ENCODE data around the gene TRMT61B. TPM values are rescaled to one million over a fixed set of nuclear protein-coding genes. Genes with fewer than 3 reads are reported as not detected.

Gene TRMT61B
- total RNA-seq, 2 donors from 2014 or later = 19.9 to 22.4 TPM

- Mint-ChIP-seq H3K9me3 (no peaks in the 10 kb centered on the region), H3K36me3 (ENCODE audit: low read depth) (no peaks in the 10 kb centered on the region), H3K27me3 (ENCODE audit: insufficient read depth) (no peaks in the 10 kb centered on the region), H3K4me3 (no peak overlapping the region), H3K4me1 (peaks cover 1% of the 10 kb centered on the region), H3K27ac (no peak overlapping the region)
- no peak overlapping the region for H3K9ac ChIP-seq (ENCODE audit: extremely low read depth, low read length, poor library complexity, severe bottlenecking)
- H3K9me3 ChIP-seq (ENCODE audit: control insufficient read depth, low read length) = no peaks in the 10 kb centered on the region
- no peaks in the 10 kb centered on the region for H3K4me1 ChIP-seq (ENCODE audit: control insufficient read depth, insufficient read depth, low read length)
- no peaks in the 10 kb centered on the region for H3K27me3 ChIP-seq (ENCODE audit: control insufficient read depth, insufficient read depth, low read length, poor library complexity, severe bottlenecking)
- H3K36me3 ChIP-seq (ENCODE audit: control insufficient read depth, insufficient read depth, low read length) = no peaks in the 10 kb centered on the region
- H3K27ac ChIP-seq (ENCODE audit: low read depth, low read length) = no peak overlapping the region
- TF ChIP-seq CTCF (conservative IDR thresholded peaks at IDR 0.05) = no peak
- no peak overlapping the region for H3K4me3 ChIP-seq (ENCODE audit: low read length)
- no peak for DNase-seq
Observed at GRCh38 chr2:28822036-28822435, 48.1 kb downstream of the TRMT61B start.

GRCh38 chr2:28821295-28821958 is 48.7 kb downstream of the TRMT61B start:
- H3K36me3 Mint-ChIP-seq (ENCODE audit: low read depth) = no peaks in the 10 kb centered on the region
- H3K9me3 ChIP-seq (ENCODE audit: control insufficient read depth, low read length) = no peaks in the 10 kb centered on the region

GRCh38 chr2:28818053-28818452 is 52.1 kb downstream of the TRMT61B start:
- DNase-seq = no peak
- H3K27me3 ChIP-seq (ENCODE audit: control insufficient read depth, insufficient read depth, low read length, poor library complexity, severe bottlenecking) = no peaks in the 10 kb centered on the region
- H3K36me3 Mint-ChIP-seq (ENCODE audit: low read depth) = no peaks in the 10 kb centered on the region
- H3K9me3 Mint-ChIP-seq = no peaks in the 10 kb centered on the region
- no peak overlapping the region for H3K27ac ChIP-seq (ENCODE audit: low read depth, low read length)
- no peaks in the 10 kb centered on the region for H3K36me3 ChIP-seq (ENCODE audit: control insufficient read depth, insufficient read depth, low read length)
- 83 to 94% methylated on average over 3 of the region's 3 CpGs for WGBS, 2 experiments (ENCODE audit: insufficient coverage in 1 of 2, insufficient read length in 1 of 2)
- no peaks in the 10 kb centered on the region for H3K4me1 ChIP-seq (ENCODE audit: control insufficient read depth, insufficient read depth, low read length)
- no peak overlapping the region for H3K27ac Mint-ChIP-seq
- no peak overlapping the region for H3K4me3 ChIP-seq (ENCODE audit: low read length)
- no peaks in the 10 kb centered on the region for H3K9me3 ChIP-seq (ENCODE audit: control insufficient read depth, low read length)
- no peak overlapping the region for H3K9ac ChIP-seq (ENCODE audit: extremely low read depth, low read length, poor library complexity, severe bottlenecking)
- no peaks in the 10 kb centered on the region for H3K27me3 Mint-ChIP-seq (ENCODE audit: insufficient read depth)
- no peak for TF ChIP-seq CTCF (conservative IDR thresholded peaks at IDR 0.05)
- H3K4me1 Mint-ChIP-seq = peaks cover 1% of the 10 kb centered on the region
- H3K4me3 Mint-ChIP-seq = no peak overlapping the region

More at GRCh38 chr2:28821295-28821958, 48.7 kb downstream of the TRMT61B start:
- Histone ChIP-seq H3K27ac (ENCODE audit: low read depth, low read length) (no peak overlapping the region), H3K36me3 (ENCODE audit: control insufficient read depth, insufficient read depth, low read length) (no peaks in the 10 kb centered on the region), H3K27me3 (ENCODE audit: control insufficient read depth, insufficient read depth, low read length, poor library complexity, severe bottlenecking) (no peaks in the 10 kb centered on the region), H3K4me1 (ENCODE audit: control insufficient read depth, insufficient read depth, low read length) (no peaks in the 10 kb centered on the region), H3K9ac (ENCODE audit: extremely low read depth, low read length, poor library complexity, severe bottlenecking) (no peak overlapping the region), H3K4me3 (ENCODE audit: low read length) (no peak overlapping the region)
- Mint-ChIP-seq H3K27ac (no peak overlapping the region), H3K4me3 (no peak overlapping the region), H3K27me3 (ENCODE audit: insufficient read depth) (no peaks in the 10 kb centered on the region), H3K4me1 (peaks cover 1% of the 10 kb centered on the region), H3K9me3 (no peaks in the 10 kb centered on the region)
- peak; percentile 80 for TF ChIP-seq CTCF (conservative IDR thresholded peaks at IDR 0.05)
- peak; percentile 88 for DNase-seq
- 24 to 27% methylated on average over 5 to 8 of the region's 8 CpGs for WGBS, 2 experiments (ENCODE audit: insufficient coverage in 1 of 2, insufficient read length in 1 of 2)

Data from endodermal cell (in vitro differentiated cells).